Activated CD4-positive, alpha-beta T cell treated with anti-CD3 and anti-CD28 coated beads, Interleukin-2, amount 50 U/mL, for 48 hours (primary cell): ENCODE data around the gene TBCK.

Experiments
- DNase-seq, 2 experiments: peaks; one replicate each; pipeline ENCODE4 v3.0.0-alpha.2; 2020

Gene TBCK

GRCh38 chr4:106036334-106036733 is 279.7 kb downstream of the TBCK start:
- no peak for DNase-seq

GRCh38 chr4:106035204-106035603 is 280.8 kb downstream of the TBCK start:
- no peak for DNase-seq

- DNase-seq = no peak
Observed at GRCh38 chr4:106034751-106035150, 281.3 kb downstream of the TBCK start.

GRCh38 chr4:106034220-106034619 is 281.8 kb downstream of the TBCK start:
- DNase-seq = no peak

DNA sequence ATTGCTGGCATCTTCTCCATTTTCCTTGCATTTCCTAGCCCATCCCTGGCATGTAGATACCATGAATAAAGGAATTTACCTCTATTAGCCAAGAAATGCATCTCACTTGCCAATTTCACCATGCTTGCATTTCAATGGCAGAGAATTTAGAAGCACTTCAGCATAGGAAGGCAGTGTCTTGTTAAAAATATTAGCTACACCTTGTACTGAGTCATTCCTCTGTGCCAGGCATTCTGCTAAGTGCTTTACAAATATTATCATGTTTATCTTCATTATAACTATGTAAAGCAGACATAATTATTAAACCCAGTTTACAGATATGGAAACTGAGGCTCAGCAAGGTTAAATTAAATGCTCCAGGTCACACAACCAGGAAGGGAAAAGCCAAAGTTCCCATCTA is 282.5 kb downstream of the TBCK start:
- no peak for DNase-seq

DNA sequence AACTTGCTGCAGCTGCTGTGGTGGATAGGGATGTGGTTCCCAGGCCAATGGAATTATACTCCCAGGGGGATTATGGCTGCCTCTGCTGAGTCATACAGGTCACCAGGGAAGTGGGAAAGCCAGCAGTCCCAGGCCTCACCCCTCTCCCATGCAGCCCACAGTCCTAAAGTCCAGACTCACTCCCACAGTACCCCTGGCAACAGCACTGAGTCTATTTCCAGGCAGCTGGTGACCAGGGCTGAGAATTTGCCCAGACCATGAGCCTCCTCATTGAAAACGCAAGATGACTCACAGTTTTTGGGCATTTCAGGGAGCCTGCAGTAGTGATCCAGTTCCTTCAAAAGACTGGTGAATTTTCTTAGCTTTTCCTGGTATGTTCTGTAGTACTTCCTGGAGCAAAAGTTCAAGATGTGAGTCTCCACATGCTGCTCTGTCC is 283.1 kb downstream of the TBCK start:
- no peak for DNase-seq

DNA sequence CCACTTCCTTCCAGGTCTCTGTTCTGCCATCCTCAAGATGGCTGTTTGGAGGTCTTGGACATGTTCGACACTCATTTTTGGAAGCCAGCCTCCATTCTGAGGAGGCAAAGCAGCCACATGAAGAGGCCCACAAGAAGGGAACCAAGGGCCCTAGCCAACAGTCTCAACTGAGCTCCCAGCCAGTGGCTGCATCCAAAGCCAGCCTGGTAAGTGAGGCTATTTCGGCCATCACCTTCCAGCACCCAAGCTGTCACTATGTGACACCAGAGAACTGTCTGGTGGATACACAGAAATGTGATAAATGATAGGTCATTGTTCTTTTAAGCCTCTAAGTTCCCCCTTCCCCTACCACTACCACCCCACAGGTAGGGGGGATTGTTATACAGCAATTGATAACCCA is 293.6 kb downstream of the TBCK start:
- DNase-seq = no peak

DNA sequence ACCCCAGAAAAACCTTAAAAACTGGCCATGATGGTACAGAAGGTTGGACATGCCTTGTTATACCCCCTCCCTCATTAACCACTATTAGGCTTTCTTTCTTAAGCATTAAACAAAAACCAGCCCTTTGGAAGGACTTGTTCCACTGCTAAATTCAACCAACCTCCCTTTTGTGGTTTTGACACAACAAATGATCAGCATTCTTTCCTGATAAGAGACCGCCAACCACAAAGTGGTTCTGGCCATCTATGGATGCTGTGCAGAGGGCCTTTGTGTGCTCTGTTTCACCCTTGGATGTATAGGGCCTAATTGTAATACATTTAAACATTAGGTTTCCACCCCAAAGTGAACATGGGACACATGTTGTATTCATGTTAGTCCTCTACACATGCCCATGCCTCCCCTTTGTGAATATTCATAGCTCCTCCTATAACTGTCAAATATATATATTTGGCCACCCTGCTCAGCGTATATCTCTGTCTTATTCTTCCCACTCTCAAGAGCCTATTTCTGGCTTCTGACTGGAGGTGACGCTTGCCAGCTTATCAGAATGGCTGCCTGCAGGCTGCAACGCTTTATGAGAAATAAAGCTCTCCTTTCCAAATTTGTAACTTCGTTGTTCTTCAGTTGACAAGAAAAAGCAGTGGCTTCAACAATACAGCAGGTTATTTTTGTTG is 294.1 kb downstream of the TBCK start:
- DNase-seq = no peak

DNA sequence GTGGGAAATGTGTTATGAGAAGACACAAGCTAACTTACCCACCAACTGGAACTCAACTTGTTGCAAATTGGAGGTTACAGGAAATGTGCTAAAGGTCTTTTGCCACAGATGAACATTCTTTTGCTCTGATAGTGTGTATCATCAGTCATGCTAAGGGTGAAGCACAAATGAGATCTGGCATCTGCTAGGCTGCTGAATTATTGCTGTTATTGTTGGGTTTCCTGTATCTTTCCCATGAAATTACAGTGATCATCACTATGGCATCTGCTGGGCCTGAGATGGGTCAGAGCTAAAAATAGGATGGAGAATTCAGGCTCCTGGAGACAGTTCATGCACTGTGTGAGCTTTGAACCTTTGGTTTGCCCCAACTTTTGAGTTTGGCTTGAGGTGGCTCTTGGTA is 296.2 kb downstream of the TBCK start:
- DNase-seq = no peak

GRCh38 chr4:106017975-106018374 is 298.0 kb downstream of the TBCK start:
- DNase-seq = no peak

GRCh38 chr4:106011387-106011786 is 304.6 kb downstream of the TBCK start:
- no peak for DNase-seq

- no peak for DNase-seq
Observed at GRCh38 chr4:106010761-106011160, 305.2 kb downstream of the TBCK start.

GRCh38 chr4:106002994-106003393 is 313.0 kb downstream of the TBCK start:
- DNase-seq = no peak

- no peak for DNase-seq
Observed at GRCh38 chr4:105998171-105999063, 317.6 kb downstream of the TBCK start.

DNA sequence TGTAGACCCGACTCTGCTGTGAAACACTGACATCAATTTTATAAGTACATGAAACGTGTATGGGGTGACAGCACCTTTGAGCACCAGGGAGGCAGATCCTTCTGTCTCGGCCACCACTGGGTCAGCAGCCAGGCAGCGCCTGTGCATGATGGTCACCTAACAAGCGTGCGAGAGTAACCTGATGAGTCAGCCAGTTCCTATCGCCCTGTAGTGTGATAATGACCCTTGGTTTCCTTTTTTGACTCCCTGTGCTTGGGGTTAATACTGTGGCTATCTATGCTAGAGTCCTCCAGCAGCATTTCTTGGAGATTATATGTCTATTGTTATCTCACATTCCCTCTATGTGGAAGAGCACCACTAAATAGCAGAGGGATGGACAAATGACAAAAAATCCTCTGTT is 319.2 kb downstream of the TBCK start:
- no peak for DNase-seq

- DNase-seq = no peak
Observed at GRCh38 chr4:105994841-105995501, 321.0 kb downstream of the TBCK start.

DNA sequence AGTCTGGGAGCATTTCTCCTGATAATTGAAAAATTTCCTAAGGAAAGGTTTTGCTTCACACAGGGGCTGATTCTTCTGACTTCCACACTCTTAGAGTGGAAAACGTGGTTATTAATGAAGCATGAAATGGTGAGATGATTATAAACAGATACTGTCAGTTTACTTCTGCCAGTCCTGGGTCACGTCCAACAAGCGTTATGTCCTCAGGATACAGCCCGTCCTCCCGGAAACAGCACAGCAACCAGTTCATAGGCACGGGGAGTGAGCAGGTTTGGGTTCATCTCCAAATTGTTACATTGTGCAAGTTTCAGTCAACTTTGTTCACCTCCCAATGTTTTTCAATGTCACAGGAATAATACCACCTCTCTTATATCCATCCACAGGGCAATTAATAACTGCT is 321.9 kb downstream of the TBCK start:
- DNase-seq = no peak

GRCh38 chr4:105992641-105993305 is 323.2 kb downstream of the TBCK start:
- DNase-seq = no peak

GRCh38 chr4:105991726-105992125 is 324.3 kb downstream of the TBCK start:
- DNase-seq = no peak
